ENCODE results near the gene SLC41A3.

SLC41A3 gene

DNA sequence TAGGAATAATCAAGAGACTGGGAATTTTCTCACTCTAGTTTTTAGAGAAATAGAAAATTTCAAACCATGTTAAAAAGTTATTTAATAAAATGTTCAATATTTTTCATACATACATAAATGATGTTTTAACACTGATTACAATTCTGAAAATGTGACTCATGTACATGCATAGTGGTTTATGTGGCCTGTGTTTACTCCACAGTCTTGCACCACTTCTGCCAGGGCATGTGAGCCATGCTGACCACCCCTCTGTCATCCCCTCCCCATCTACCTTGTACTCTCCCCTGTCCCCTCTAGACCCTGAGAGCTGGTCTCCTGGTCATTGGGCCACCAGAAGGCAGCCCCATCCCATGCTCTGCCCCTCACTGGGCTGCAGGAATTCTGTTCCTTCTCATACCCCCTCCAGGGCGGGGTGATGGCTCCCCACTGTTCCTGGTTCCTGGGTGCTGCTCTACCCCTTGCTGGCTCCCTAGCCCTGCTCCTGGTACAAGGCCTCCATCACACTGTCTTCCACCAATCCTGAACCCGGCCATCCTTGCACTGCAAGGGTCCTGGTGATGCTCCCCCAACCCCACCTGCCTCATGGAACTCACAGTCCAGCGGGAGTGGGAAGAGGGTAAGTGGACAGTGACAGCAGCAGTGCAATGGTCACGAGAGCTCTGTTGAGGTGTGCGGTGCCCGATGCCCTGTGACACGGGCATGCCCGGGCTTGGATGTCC is 24.2 kb upstream of the SLC41A3 start:
- ChIA-PET CTCF (interaction anchor here (0.6 kb wide), 1 partner anchor 45 kb away, joined by 7 read pairs; no protein-coding TSS in a partner anchor), POLR2A (ENCODE audit: low non-redundant PET) (no interaction called here)
- DNase-seq (ENCODE audit: low spot score) = no peak

DNA sequence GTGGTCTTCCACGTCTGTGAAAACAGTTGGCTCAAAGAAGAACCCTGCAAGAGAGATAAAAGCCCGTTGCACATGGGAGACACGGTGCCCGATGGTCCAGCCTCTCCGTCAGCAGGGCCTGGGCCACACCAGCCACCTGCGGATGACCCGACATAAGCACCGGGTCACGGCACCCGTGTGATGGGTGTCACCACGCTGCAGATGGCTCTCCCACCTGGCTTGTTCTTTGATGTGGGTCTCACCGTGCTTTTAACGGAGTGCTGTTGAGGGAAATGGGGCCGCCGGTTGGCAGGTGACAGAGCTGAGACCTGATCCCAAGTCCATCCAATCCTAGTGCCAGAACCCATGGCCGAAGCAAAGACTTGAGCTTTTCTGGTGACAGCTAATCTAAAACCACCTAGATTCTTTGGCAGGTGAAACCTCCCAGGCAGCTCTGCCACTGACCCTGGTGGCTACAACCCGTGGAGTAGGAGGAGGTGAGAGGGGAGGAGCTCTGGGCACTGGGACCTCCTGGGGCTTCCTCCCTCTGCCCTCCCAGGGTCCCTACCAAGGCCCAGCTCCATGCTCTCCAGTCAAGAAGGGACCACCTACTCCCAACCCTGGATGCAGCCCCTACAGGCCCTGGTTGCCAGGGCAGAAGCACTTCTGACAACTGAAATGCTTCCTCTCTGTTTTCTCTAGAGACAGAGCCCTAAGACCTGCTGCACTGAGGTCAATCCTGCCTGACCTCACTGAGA is 23.4 kb upstream of the SLC41A3 start:
- POLR2A ChIA-PET (ENCODE audit: low non-redundant PET) = no interaction called here
- H3K27ac ChIP-seq = no peak overlapping the region
- TF ChIP-seq, protein P1, sequence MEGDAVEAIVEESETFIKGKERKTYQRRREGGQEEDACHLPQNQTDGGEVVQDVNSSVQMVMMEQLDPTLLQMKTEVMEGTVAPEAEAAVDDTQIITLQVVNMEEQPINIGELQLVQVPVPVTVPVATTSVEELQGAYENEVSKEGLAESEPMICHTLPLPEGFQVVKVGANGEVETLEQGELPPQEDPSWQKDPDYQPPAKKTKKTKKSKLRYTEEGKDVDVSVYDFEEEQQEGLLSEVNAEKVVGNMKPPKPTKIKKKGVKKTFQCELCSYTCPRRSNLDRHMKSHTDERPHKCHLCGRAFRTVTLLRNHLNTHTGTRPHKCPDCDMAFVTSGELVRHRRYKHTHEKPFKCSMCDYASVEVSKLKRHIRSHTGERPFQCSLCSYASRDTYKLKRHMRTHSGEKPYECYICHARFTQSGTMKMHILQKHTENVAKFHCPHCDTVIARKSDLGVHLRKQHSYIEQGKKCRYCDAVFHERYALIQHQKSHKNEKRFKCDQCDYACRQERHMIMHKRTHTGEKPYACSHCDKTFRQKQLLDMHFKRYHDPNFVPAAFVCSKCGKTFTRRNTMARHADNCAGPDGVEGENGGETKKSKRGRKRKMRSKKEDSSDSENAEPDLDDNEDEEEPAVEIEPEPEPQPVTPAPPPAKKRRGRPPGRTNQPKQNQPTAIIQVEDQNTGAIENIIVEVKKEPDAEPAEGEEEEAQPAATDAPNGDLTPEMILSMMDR (conservative IDR thresholded peaks at IDR 0.05; ENCODE audit: low read depth) = no peak
- CTCF ChIA-PET = interaction anchor here (0.6 kb wide), 1 partner anchor 116 kb away, joined by 3 read pairs; no protein-coding TSS in a partner anchor
- no peak for DNase-seq (ENCODE audit: low spot score)

More for the DNA sequence above, 24.2 kb upstream of the SLC41A3 start:
- H3K27ac ChIP-seq = no peak overlapping the region
- TF ChIP-seq, protein P1 (conservative IDR thresholded peaks at IDR 0.05; ENCODE audit: low read depth) = no peak

DNA sequence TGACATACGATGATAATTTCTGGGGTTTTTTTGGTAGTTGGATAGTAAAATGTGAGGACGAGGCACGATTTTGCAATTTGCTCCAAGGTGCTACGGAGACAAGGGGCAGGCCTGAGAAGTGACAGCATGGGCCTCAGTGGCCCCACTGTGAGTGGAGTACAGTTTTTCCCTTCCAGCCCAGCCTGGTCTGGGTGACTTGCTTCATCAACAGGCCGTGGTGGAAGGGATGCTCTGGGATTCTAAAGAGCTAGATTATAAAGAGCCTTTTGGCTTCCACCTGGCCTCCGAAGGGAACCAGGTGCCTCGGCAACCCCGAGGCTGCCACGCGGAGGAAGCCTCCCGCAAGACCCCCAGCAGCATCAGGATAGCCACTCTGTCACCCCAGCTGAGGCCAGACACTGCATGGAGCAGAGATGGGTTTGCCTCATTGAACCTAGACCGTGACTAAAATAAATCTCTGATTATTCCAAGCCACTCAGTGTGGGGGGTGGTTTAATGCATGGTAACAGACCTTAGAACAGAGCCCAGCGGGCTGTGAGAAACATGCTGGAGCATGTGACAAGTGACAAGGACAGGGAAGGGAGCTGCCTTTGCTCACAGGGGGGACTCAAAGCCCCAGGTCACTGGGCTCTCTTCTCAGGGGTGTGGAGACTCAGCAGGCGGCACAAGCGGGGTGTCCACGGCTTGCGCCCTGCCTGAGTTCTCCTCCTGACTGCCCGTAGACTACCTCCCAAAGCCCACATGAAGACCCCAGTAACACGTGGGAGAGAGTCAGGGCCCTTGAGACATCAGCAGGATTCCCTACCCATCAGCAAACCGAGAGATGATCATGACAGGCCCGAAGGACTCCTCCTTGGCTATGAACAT is 22.6 kb upstream of the SLC41A3 start:
- no peak for DNase-seq (ENCODE audit: low spot score)
- ChIA-PET CTCF (interaction anchor here (0.6 kb wide), 1 partner anchor 115 kb away, joined by 3 read pairs; no protein-coding TSS in a partner anchor), POLR2A (ENCODE audit: low non-redundant PET) (no interaction called here)
- H3K27ac ChIP-seq = no peak overlapping the region
- TF ChIP-seq, protein P1 (conservative IDR thresholded peaks at IDR 0.05; ENCODE audit: low read depth) = no peak

DNA sequence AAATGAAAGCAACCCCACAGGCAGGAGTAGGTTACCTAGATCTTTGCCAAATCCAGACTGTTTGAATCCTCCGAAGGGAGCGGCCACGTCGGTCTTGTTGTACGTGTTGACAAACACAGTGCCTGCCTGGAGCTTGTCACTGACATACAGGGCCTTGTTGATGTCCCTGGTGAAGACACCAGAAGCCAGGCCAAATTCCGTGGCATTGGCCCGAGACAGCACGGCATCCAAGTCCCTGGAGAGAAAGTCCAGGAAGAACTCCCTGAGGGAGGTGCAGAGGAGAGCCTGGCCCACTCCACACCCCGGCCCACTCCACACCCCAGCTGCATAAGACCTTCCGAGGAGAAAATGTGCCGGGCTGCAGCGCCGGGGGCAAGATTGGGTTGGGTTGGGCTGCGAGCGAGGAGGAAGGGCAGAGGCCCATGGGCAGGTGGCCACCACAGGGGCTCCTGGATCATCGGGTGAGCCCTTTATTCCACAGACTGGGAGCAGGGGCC is 21.8 kb upstream of the SLC41A3 start:
- CTCF ChIA-PET = no interaction called here

DNA sequence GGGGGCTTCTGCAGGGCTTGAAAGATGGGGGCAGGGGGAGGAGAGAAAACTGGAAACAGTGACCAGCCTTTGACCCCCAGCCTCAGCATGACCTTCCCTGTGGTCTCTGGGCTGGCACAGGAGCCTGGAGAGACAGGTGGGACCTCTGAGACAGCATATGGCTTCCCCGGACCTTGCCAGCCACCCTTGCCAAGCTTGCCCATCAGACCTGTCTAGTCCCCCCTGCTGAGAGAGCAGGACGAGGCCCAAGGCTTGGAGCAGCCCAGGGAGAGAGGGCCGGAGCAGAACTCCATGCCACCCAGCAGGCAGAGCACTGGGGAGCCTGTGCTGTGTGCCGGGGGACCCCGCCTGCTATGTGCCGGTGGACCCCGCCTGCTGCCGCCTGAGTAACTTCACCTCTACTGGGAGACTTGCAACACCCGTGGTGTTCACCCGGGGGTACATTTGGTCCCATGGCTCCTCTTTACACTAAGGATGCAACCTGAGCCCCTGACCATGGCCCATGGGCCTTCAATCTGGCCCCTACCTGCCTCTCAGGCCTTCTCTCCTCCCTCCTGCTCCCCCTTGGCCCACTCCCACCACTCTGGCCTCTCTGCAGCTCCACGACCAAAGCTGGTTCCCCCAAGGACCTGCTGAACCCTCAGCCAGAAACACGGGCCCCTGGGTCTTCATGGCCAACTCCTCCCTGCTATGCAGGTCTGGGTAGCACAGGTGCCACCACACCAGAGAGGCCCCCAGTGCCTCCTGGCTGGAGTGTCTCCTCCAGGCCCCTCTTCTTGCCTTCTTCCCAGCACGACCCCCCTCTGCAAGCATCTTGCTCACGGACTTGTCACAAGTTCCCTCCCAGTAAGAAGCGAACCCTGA is 21.1 kb upstream of the SLC41A3 start:
- no peak overlapping the region for H3K27ac ChIP-seq
- ChIA-PET POLR2A (ENCODE audit: low non-redundant PET) (no interaction called here), CTCF (interaction anchor here (1.2 kb wide), 1 partner anchor 94 kb away, joined by 5 read pairs; no protein-coding TSS in a partner anchor)
- TF ChIP-seq, protein P1 (conservative IDR thresholded peaks at IDR 0.05; ENCODE audit: low read depth) = no peak
- no peak for DNase-seq (ENCODE audit: low spot score)

More for the DNA sequence above, 21.8 kb upstream of the SLC41A3 start:
- no peak for DNase-seq (ENCODE audit: low spot score)
- TF ChIP-seq, protein P1 (conservative IDR thresholded peaks at IDR 0.05; ENCODE audit: low read depth) = no peak
- no peak overlapping the region for H3K27ac ChIP-seq
- POLR2A ChIA-PET (ENCODE audit: low non-redundant PET) = no interaction called here
